Left lung (tissue), 10 donors: Measurements from ENCODE around the gene PRRX2. TPM values are rescaled to one million over a fixed set of nuclear protein-coding genes. Genes with fewer than 3 reads are reported as not detected.
"Not testable (repeated sequence)": the region's sequence is repeated elsewhere in the genome, so short reads cannot be mapped to it uniquely, and the experiment has no call there.

Experiments
- ATAC-seq: fragments of 200-7000 bp; cut with Tn5 transposase; one replicate; pipeline ENCODE4 v1.9.1; 2020; ENCODE audit warnings: moderate library complexity
- DNase-seq, 4 donors: peaks; one replicate each; pipeline ENCODE4 v3.0.0-alpha.2; 2013 to 2020
- H3K27ac ChIP-seq, 2 donors: fragments of 200-600 bp; sonication (generic) in 1 of 2; one replicate each; pipeline versions ENCODE4 v1.5.0 to v1.8.0; 2020 to 2021
- H3K27me3 ChIP-seq, 2 donors: fragments of 200-600 bp; sonication (generic) in 1 of 2; one replicate each; pipeline versions ENCODE4 v1.5.0 to v1.8.0; 2020 to 2021
- H3K36me3 ChIP-seq, 2 donors: fragments of 200-600 bp; sonication (generic) in 1 of 2; one replicate each; pipeline versions ENCODE4 v1.5.0 to v1.8.0; 2020 to 2021
- H3K4me1 ChIP-seq, 2 donors: fragments of 200-600 bp; one replicate each; pipeline ENCODE4 v1.8.0; 2021
- H3K4me3 ChIP-seq, 2 donors: fragments of 200-600 bp; sonication (generic) in 1 of 2; one replicate each; pipeline versions ENCODE4 v1.5.0 to v1.8.0; 2020 to 2021; ENCODE audit warnings: mild to moderate bottlenecking in 1 of 2
- H3K9me3 ChIP-seq, 2 donors: fragments of 200-600 bp; sonication (generic) in 1 of 2; one replicate each; pipeline versions ENCODE4 v1.5.0 to v1.8.0; 2020 to 2021
- CTCF ChIP-seq, 2 donors: fragments of 200-600 bp; sonication (generic) in 1 of 2; IDR thresholded peaks; one replicate each; pipeline versions ENCODE4 v1.5.0 to v1.8.0; 2021; ENCODE audit warnings: antibody characterized with exemption in 2 of 2
- intact Hi-C, 2 donors: fragments of 100-400 bp; cut with DNase I; formaldehyde crosslinking; loops; one replicate each; pipeline versions ENCODE4 v1.11.2 to v1.14.2; 2022
- polyA plus RNA-seq, 6 donors: library from polyadenylated mRNA; unstranded; fragments of 120-200 nt; gene quantifications; one replicate each; pipeline ENCODE4 v1.2.1, GENCODE V29; 2013; ENCODE audit not compliant: insufficient read length in 6 of 6
- total RNA-seq, 2 donors: library from RNA; stranded (reverse); fragmentation: NEBNext Ultra II Directional; extraction: Animal tissue kit (Norgen Biotek cat#: 25700); gene quantifications; one replicate each; pipeline ENCODE4 v1.2.1, GENCODE V29; 2021
- donor health status: DM: no; HTN: yes; CAD: no.
- donor health status: DM: no; HTN: no; CAD: no.

PRRX2 gene
- total and polyA plus RNA-seq, 8 donors: 0.56 to 5.6 (median 1.0) TPM

GRCh38 chr9:129631674-129632129, 33.7 kb upstream of the PRRX2 start:
- ATAC-seq (no peak), DNase-seq (peak in 1 of 4 donors; percentile 61)
- peaks cover 0 to 58% of the 10 kb centered on the region in 2 donors for H3K36me3 ChIP-seq
- no peak for TF ChIP-seq CTCF (IDR thresholded peaks at IDR 0.05)
- no peak overlapping the region for H3K4me3 ChIP-seq
- no peak overlapping the region for H3K27ac ChIP-seq
- peaks cover 14 to 48% of the 10 kb centered on the region in 2 donors for H3K4me1 ChIP-seq
- no peaks in the 10 kb centered on the region for H3K27me3 ChIP-seq
- intact Hi-C loops: loop anchor here in 1 of 2 donors (10.0 kb wide), 1 partner anchor 163 kb away; no protein-coding TSS in a partner anchor
- no peaks in the 10 kb centered on the region for H3K9me3 ChIP-seq

- no peak for TF ChIP-seq CTCF (IDR thresholded peaks at IDR 0.05)
- Histone ChIP-seq H3K4me3 (no peak overlapping the region), H3K9me3 (no peaks in the 10 kb centered on the region), H3K4me1 (peaks cover 8 to 47% of the 10 kb centered on the region in 2 donors), H3K36me3 (peaks cover 0 to 66% of the 10 kb centered on the region in 2 donors), H3K27ac (no peak overlapping the region), H3K27me3 (no peaks in the 10 kb centered on the region)
- ATAC-seq (no peak), DNase-seq (peak in 1 of 4 donors; percentile 47)
- intact Hi-C loops: loop anchor here in 1 of 2 donors (10.0 kb wide), 1 partner anchor 162 kb away; no protein-coding TSS in a partner anchor
Observed at GRCh38 chr9:129632460-129632859, 33.0 kb upstream of the PRRX2 start.

GRCh38 chr9:129633207-129633606, 32.2 kb upstream of the PRRX2 start:
- no peaks in the 10 kb centered on the region for H3K9me3 ChIP-seq
- H3K27me3 ChIP-seq: no peaks in the 10 kb centered on the region
- intact Hi-C loops: loop anchor here in 1 of 2 donors (10.0 kb wide), 1 partner anchor 162 kb away; no protein-coding TSS in a partner anchor
- ATAC-seq (no peak), DNase-seq (peak in 1 of 4 donors; percentile 19)
- no peak overlapping the region for H3K27ac ChIP-seq
- peaks cover 0 to 73% of the 10 kb centered on the region in 2 donors for H3K36me3 ChIP-seq
- peaks cover under 1 to 40% of the 10 kb centered on the region in 2 donors for H3K4me1 ChIP-seq
- TF ChIP-seq CTCF (IDR thresholded peaks at IDR 0.05): no peak
- no peak overlapping the region for H3K4me3 ChIP-seq

GRCh38 chr9:129633848-129634247, 31.6 kb upstream of the PRRX2 start:
- H3K27me3 ChIP-seq: no peaks in the 10 kb centered on the region
- TF ChIP-seq CTCF (IDR thresholded peaks at IDR 0.05): no peak
- H3K36me3 ChIP-seq: peaks cover 0 to 76% of the 10 kb centered on the region in 2 donors
- H3K4me1 ChIP-seq: peaks cover 0 to 33% of the 10 kb centered on the region in 2 donors
- H3K9me3 ChIP-seq: no peaks in the 10 kb centered on the region
- peak in 1 of 4 donors; percentile 57 for DNase-seq
- ATAC-seq: no peak
- intact Hi-C loops: loop anchor here in 1 of 2 donors (10.0 kb wide), 1 partner anchor 161 kb away; no protein-coding TSS in a partner anchor
- no peak overlapping the region for H3K27ac ChIP-seq
- H3K4me3 ChIP-seq: no peak overlapping the region

GRCh38 chr9:129635099-129636065, 30.1 kb upstream of the PRRX2 start:
- peaks cover 0 to 29% of the 10 kb centered on the region in 2 donors for H3K4me1 ChIP-seq
- H3K9me3 ChIP-seq: no peaks in the 10 kb centered on the region
- ATAC-seq (no peak), DNase-seq (peak in 1 of 4 donors; percentile 54)
- no peaks in the 10 kb centered on the region for H3K27me3 ChIP-seq
- no peak overlapping the region for H3K4me3 ChIP-seq
- TF ChIP-seq CTCF (IDR thresholded peaks at IDR 0.05): no peak
- H3K36me3 ChIP-seq: peaks cover 0 to 84% of the 10 kb centered on the region in 2 donors
- no peak overlapping the region for H3K27ac ChIP-seq
- intact Hi-C loops: loop anchor here in 1 of 2 donors (10.0 kb wide), 1 partner anchor 159 kb away; no protein-coding TSS in a partner anchor

GRCh38 chr9:129636343-129636742, 29.1 kb upstream of the PRRX2 start:
- not testable (repeated sequence) for H3K4me3 ChIP-seq
- H3K36me3 ChIP-seq: peaks cover 0 to 82% of the 10 kb centered on the region in 2 donors

More at GRCh38 chr9:129636343-129636742, 29.1 kb upstream of the PRRX2 start:
- DNase-seq: peak in 1 of 4 donors; percentile 28
- peaks cover 8 to 29% of the 10 kb centered on the region in 2 donors for H3K4me1 ChIP-seq
- H3K27ac ChIP-seq, H3K27me3 ChIP-seq, ATAC-seq, H3K9me3 ChIP-seq: not testable (repeated sequence)
- intact Hi-C loops: loop anchor here in 1 of 2 donors (10.0 kb wide), 1 partner anchor 158 kb away; no protein-coding TSS in a partner anchor
